A172 (cell line): ENCODE results near the gene EIF4E3. TPM values are rescaled to one million over a fixed set of nuclear protein-coding genes. Genes with fewer than 3 reads are reported as not detected.
A peak's percentile ranks its signal among the peaks of the same experiment; 100 is the strongest.

Experiments
- DNase-seq: peaks from one replicate; pipeline ENCODE4 v3.0.0-alpha.2; 2015; ENCODE audit warnings: low spot score
- total RNA-seq: library from RNA; depleted of rRNA; stranded (reverse); fragments of >200 nt; shearing (Covaris generic); gene quantifications from 2 replicates; pipeline ENCODE4 v1.2.3, GENCODE V29; 2014

Gene EIF4E3
- total RNA-seq, 1 experiment from 2014 or later = 1.6 TPM

GRCh38 chr3:71723452-71724170, 1.6 kb downstream of the EIF4E3 start:
- DNase-seq = no peak

- no peak for DNase-seq
These were observed 2.5 kb downstream of the EIF4E3 start for GRCh38 chr3:71722693-71723092.

- DNase-seq = no peak
These were observed 3.5 kb downstream of the EIF4E3 start for GRCh38 chr3:71721651-71722157.

- DNase-seq = no peak
These were observed 4.2 kb downstream of the EIF4E3 start for GRCh38 chr3:71721002-71721401.

GRCh38 chr3:71718072-71718471, 7.1 kb downstream of the EIF4E3 start:
- DNase-seq = no peak

GRCh38 chr3:71714595-71714994, 10.6 kb downstream of the EIF4E3 start:
- no peak for DNase-seq

GRCh38 chr3:71713041-71713440, 12.2 kb downstream of the EIF4E3 start:
- no peak for DNase-seq

- peak; percentile 49 for DNase-seq
These were observed 14.2 kb downstream of the EIF4E3 start for GRCh38 chr3:71710906-71711494.

GRCh38 chr3:71709908-71710511, 15.2 kb downstream of the EIF4E3 start:
- no peak for DNase-seq

- no peak for DNase-seq
These were observed 16.6 kb downstream of the EIF4E3 start for GRCh38 chr3:71708476-71709105.

- DNase-seq = no peak
These were observed 17.6 kb downstream of the EIF4E3 start for GRCh38 chr3:71707595-71707994.

GRCh38 chr3:71705681-71706080, 19.5 kb downstream of the EIF4E3 start:
- DNase-seq = no peak

- no peak for DNase-seq
These were observed 20.3 kb downstream of the EIF4E3 start for GRCh38 chr3:71704915-71705314.

GRCh38 chr3:71703797-71704196, 21.4 kb downstream of the EIF4E3 start:
- no peak for DNase-seq

GRCh38 chr3:71702131-71703024, 22.8 kb downstream of the EIF4E3 start:
- no peak for DNase-seq

GRCh38 chr3:71701251-71701762, 23.9 kb downstream of the EIF4E3 start:
- DNase-seq = no peak

GRCh38 chr3:71695000-71695482, 30.2 kb downstream of the EIF4E3 start:
- no peak for DNase-seq

- peak; percentile 18 for DNase-seq
These were observed 30.7 kb downstream of the EIF4E3 start for GRCh38 chr3:71694358-71694999.

- DNase-seq = no peak
These were observed 31.6 kb downstream of the EIF4E3 start for GRCh38 chr3:71693641-71694040.

- no peak for DNase-seq
These were observed 33.1 kb downstream of the EIF4E3 start for GRCh38 chr3:71692139-71692538.
